Articular chondrocyte of knee joint (primary cell): ENCODE measurements around the gene C5. TPM values are rescaled to one million over a fixed set of nuclear protein-coding genes. Genes with fewer than 3 reads are reported as not detected.

Experiments used
- total RNA-seq: library from RNA; depleted of rRNA; stranded (reverse); fragments of >200 nt; gene quantifications from 2 replicates; pipeline ENCODE4 v1.2.3, GENCODE V29; 2012

Gene C5
- 10.2 and 12.0 TPM in 2 replicates for total RNA-seq

DNA sequence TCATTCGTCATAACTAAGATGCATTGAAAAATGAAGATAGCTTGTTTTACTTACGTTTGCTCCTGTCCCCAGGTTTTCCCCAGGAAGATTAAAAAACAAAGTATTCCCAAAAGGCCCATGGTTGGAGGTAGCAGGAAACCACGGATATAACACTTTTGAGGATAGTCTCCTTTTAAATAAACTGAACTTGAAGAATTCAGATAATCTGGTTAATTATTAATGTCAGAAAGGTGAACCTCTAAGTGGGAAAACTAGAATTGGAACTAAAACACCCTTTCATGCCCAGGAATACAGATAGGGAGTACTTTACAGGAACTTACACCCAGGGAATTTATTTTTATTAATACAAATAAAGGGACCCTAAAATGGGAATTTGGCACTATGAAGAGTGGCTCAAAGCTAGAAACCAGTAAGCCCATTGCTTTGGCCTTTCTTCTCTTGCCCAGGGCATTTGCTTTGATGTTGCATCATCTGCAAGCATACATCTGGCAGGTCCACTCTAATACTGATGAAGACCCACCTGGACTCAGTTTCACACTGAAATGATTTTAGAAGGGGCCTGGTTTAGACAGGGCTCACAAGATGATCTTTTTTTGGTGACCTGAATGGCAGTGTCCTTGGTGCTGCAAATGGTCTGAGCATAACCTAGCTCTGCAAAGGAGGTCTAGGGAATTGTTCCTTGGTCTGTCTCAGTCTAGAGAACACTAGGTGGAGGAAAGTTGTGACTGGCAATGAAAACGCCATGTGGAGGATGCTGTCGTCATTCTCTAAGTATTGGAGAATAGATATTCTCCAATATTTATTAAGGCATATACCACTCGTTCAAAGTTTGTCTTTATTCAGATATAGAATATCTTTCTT, at the start of gene C5:
TSS of gene C5 (minus strand) at position 148 of the 861 bp plus-strand sequence. CDS start at position 119, 29 bp downstream.

DNA sequence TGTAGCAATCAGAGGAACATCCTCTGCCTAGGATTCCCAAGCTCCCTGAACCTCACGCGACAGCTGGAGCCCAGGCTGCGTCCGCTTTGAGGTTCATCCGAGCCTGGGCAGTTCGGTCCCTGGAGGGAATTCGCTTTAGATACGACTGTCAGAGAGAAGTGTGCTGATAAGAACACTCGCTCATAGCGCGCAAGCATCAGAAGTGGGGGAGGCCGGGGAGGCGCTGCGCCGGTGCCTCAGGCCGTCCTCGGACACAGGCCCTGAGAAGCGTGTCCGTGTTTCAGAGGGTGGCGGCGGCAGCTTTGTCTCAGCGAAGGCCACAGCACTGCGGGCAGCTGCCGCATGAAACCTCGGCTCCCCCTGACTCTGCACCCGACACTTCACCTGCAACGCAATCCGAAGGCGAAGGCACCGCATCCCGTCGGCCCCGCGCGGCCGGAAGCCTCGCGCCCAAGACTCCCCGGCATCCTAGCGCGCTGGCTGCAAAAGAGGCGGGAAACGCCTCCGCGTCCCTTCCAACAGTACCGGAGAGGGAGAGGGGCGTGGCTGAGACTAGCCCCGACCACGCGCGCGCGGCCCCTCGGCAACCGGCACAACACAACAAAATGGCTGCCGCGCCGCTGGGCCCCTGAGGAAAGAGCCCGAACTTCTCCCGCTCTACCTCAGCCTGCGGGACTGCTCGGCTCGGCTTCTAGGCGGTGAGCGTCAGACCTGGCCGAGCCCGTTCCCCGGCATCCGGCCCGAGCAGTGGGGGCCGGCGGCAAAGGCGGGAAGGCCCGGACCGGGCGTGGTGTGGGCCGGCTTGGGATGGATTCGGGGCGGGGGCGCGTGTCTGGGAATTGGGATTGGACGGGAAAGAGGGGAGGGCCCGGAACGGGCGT, 24.5 kb upstream of the C5 start, which contains the start of gene CNTRL:
TSS of gene CNTRL (plus strand) at position 586 of the 881 bp plus-strand sequence. CDS start 13,372 bp downstream, outside the sequence.

DNA sequence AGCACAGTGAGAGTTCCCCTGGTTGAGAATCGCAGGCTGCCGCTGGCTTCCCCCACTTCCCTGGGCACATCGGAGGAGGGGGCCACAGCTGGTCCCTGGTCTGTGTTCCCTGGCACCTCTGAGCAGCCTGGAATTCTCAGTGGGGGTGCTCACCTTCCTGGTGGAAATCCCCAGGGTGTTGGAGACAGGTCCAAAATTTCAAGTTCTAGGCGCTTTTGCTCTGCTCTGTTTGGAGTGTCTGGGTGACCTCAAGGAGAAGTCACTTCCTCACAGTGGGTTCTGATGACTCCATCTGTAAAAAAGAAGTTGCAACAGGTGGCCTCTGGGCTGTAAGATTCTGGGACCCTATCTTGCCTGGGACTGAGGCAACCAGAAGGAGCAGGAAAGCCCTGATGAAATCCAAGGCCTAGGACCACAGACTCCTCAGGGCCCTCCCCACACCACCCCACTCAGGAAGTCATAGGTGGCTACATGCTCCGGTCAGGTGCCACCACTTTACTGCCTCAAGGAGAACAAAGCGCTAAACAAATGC, 123.6 kb downstream of the C5 start, which contains the start of gene TRAF1:
TSS of gene TRAF1 (minus strand) at position 400 of the 532 bp plus-strand sequence. CDS start 721 bp downstream, outside the sequence.

Other genes with a start within 250 kb of the C5 start
- 57.6 TPM in 2 replicates for gene PSMD5, start 207.4 kb downstream of the C5 start, total RNA-seq
- gene PHF19, start 173.1 kb downstream of the C5 start, total RNA-seq, result 34.5 and 34.8 TPM in 2 replicates
- 5.2 and 7.6 TPM in 2 replicates for gene TRAF1, start 123.5 kb downstream of the C5 start, total RNA-seq
- 9.9 and 10.1 TPM in 2 replicates for gene CNTRL, start 24.7 kb upstream of the C5 start, total RNA-seq
- gene RAB14, start 151.6 kb upstream of the C5 start, total RNA-seq, result 47.1 and 48.9 TPM in 2 replicates
- gene GSN, start 217.9 kb upstream of the C5 start, total RNA-seq, result 334 and 379 TPM in 2 replicates